SU-DHL-6 (cell line): Measurements from ENCODE around the gene GOSR2.

Source experiments
- EZH2phosphoT487 ChIP-seq: fragments of 200-600 bp; sonication (generic), shearing (Covaris generic); conservative IDR thresholded peaks from 2 replicates; pipeline ENCODE4 v1.6.1; 2018; ENCODE audit warnings: mild to moderate bottlenecking, antibody characterized with exemption, low read length, moderate library complexity, mixed read lengths
- TF ChIP-seq, protein P1 (sequence below): fragments of 200-600 bp; sonication (generic); IDR thresholded peaks from one replicate; pipeline ENCODE4 v1.5.1; 2017; ENCODE audit warnings: antibody characterized with exemption, mild to moderate bottlenecking, low read length, moderate library complexity; ENCODE audit not compliant: insufficient read depth, poor library complexity, severe bottlenecking

DNA sequence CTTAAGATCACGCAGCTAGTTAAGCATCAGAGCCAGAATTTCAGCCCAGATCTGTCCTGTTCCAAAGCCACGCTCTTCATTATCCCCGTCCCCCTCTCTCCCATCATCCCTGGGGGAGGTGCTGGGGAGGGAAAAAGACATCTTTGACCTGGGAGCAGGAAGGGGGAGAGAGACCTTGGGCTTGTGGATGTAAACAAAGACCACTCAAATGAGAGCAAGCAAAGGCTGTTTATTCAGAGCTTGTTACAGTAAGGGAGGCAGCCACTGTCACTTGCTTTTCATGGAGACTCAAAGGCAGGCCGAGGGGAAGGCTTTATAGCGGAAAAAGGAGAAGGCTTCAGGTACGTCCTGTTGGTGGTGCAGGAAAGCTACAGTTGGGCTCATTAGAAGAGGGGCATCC lies 59.6 kb downstream of the GOSR2 start:
- TF ChIP-seq, protein P1, sequence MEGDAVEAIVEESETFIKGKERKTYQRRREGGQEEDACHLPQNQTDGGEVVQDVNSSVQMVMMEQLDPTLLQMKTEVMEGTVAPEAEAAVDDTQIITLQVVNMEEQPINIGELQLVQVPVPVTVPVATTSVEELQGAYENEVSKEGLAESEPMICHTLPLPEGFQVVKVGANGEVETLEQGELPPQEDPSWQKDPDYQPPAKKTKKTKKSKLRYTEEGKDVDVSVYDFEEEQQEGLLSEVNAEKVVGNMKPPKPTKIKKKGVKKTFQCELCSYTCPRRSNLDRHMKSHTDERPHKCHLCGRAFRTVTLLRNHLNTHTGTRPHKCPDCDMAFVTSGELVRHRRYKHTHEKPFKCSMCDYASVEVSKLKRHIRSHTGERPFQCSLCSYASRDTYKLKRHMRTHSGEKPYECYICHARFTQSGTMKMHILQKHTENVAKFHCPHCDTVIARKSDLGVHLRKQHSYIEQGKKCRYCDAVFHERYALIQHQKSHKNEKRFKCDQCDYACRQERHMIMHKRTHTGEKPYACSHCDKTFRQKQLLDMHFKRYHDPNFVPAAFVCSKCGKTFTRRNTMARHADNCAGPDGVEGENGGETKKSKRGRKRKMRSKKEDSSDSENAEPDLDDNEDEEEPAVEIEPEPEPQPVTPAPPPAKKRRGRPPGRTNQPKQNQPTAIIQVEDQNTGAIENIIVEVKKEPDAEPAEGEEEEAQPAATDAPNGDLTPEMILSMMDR: no peak
- TF ChIP-seq EZH2phosphoT487: no peak
